Measurements from ENCODE around the gene CYP4F12. TPM values are rescaled to one million over a fixed set of nuclear protein-coding genes. Genes with fewer than 3 reads are reported as not detected.

CYP4F12 gene, protein sequence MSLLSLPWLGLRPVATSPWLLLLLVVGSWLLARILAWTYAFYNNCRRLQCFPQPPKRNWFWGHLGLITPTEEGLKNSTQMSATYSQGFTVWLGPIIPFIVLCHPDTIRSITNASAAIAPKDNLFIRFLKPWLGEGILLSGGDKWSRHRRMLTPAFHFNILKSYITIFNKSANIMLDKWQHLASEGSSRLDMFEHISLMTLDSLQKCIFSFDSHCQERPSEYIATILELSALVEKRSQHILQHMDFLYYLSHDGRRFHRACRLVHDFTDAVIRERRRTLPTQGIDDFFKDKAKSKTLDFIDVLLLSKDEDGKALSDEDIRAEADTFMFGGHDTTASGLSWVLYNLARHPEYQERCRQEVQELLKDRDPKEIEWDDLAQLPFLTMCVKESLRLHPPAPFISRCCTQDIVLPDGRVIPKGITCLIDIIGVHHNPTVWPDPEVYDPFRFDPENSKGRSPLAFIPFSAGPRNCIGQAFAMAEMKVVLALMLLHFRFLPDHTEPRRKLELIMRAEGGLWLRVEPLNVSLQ
- not detected in 2 replicates for total RNA-seq (2014; rRNA removed; shearing (Covaris generic); ENCODE audit: low replicate concordance)

DNA sequence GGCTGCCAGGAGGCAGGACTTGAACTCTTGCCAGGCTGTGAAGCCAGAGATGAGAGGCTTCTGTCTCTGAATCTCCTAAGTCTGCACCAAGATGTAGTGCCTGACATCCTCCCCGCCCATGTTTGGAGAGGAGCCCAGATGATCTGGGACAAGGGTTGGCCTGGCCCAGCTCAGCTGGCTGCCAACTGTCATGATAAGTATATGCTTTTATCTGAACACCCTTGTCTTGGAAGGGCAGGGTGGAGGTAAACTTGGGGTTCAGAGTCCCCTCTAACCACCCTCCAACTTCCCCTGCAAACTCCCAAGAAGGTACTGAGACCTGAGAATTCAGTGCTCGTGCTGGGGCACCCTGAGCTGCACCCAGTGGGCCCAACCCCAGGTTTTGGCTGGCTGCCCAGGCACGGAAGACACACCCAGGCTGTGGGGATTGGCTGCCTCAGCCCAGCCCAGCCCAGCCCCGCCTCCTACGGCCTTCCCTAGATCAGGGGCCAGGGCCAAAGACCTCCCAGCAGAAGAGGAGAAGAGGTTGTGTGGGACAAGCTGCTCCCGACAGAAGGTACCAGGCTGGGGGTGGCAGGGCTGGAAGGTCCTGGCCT lies at the start of gene CYP4F12:
TSS of gene CYP4F12 (plus strand) at position 508 of the 596 bp plus-strand sequence. CDS start 443 bp downstream, outside the sequence.
- H3K9ac ChIP-seq (ENCODE audit: low read length): no peak within 1 kb of the TSS
- no peaks in the 10 kb centered on the region for H3K27me3 ChIP-seq (ENCODE audit: low read length)
- H3K36me3 ChIP-seq (ENCODE audit: insufficient read depth, low read length): no peaks in the 10 kb centered on the region
- no peaks in the 10 kb centered on the region for H3K9me2 ChIP-seq (replicated peaks; ENCODE audit: insufficient read depth, low read length)
- no peaks in the 10 kb centered on the region for H3K9me3 ChIP-seq (ENCODE audit: low read length)
- H3K79me2 ChIP-seq (ENCODE audit: low read length): no peaks in the 10 kb centered on the region
- DNase-seq: peak; percentile 73
- H3K4me1 ChIP-seq (ENCODE audit: low read length): no peaks in the 10 kb centered on the region
- no peak within 1 kb of the TSS for H3K4me2 ChIP-seq (ENCODE audit: low read depth, low read length, poor library complexity, severe bottlenecking)
- no peak within 1 kb of the TSS for H2AFZ ChIP-seq (ENCODE audit: low read length)
- H3K27ac ChIP-seq (ENCODE audit: low read length): no peak within 1 kb of the TSS
- no peaks in the 10 kb centered on the region for H4K20me1 ChIP-seq (ENCODE audit: insufficient read depth, low read depth, low read length)
- H3K4me3 ChIP-seq (ENCODE audit: low read length): no peak within 1 kb of the TSS

DNA sequence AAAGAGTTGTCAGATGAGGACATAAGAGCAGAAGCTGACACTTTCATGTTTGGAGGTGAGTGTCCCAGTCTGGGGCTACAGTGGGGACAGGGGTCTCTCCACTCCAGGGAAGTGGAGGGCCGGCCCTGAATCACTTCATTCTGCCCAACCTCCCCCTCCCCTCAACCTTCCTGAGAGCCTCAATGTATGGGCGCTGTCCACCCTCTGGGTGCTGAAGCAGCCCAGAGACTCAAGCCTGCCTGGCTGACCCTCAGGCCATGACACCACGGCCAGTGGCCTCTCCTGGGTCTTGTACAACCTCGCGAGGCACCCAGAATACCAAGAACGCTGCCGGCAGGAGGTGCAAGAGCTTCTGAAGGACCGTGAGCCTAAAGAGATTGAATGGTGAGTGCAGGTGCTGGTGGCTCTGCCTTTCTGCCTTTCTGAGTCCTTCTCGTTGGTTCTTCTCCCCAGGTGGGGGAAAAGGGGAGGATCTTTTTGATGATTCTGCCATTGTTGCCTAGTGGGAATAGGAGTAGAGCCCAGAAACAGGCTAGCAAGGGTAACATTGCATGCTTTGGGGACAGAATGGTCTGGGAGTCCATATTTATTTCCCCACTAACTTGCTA lies 49.1 kb upstream of the CYP4F12 start:
- H4K20me1 ChIP-seq (ENCODE audit: insufficient read depth, low read depth, low read length): no peaks in the 10 kb centered on the region
- DNase-seq: peak; percentile 53
- H2AFZ ChIP-seq (ENCODE audit: low read length): no peak overlapping the region
- H3K4me1 ChIP-seq (ENCODE audit: low read length): no peaks in the 10 kb centered on the region
- no peaks in the 10 kb centered on the region for H3K9me3 ChIP-seq (ENCODE audit: low read length)
- H3K9ac ChIP-seq (ENCODE audit: low read length): no peak overlapping the region
- no peaks in the 10 kb centered on the region for H3K79me2 ChIP-seq (ENCODE audit: low read length)
- H3K27ac ChIP-seq (ENCODE audit: low read length): no peak overlapping the region
- no peaks in the 10 kb centered on the region for H3K9me2 ChIP-seq (replicated peaks; ENCODE audit: insufficient read depth, low read length)
- H3K36me3 ChIP-seq (ENCODE audit: insufficient read depth, low read length): no peaks in the 10 kb centered on the region
- H3K4me2 ChIP-seq (ENCODE audit: low read depth, low read length, poor library complexity, severe bottlenecking): no peak overlapping the region
- no peaks in the 10 kb centered on the region for H3K27me3 ChIP-seq (ENCODE audit: low read length)
- no peak overlapping the region for H3K4me3 ChIP-seq (ENCODE audit: low read length)

DNA sequence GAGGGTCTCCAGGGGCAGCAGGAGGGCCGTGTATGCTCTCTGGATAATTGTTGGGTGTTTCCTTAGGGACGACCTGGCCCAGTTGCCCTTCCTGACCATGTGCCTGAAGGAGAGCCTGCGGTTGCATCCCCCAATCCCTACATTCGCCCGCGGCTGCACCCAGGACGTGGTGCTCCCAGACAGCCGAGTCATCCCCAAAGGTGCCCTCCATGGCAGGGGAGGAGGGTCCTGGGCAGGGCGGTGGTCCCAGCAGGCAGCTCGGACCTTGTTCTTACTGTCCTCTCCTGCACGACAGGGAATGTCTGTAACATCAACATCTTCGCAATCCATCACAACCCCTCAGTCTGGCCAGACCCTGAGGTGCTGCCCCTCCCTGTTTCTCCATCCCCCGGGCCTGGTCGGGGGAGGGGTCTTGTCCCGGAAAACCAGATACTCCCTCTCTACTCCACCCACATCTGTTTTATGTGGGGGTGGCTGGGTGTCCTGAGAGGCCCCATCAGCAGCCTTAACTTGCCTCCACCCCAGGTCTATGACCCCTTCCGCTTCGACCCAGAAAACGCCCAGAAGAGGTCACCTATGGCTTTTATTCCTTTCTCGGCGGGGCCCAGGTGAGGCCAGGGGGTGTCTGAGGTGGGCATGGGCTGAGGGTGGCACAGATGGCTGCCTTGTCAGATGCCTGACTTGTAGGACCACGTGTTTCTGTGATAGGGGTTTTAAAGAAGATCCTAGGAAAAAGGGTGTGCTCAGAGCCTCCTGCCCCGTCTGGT lies 44.5 kb upstream of the CYP4F12 start:
- Histone ChIP-seq H3K4me1 (ENCODE audit: low read length) (no peaks in the 10 kb centered on the region), H3K27me3 (ENCODE audit: low read length) (no peaks in the 10 kb centered on the region), H3K4me3 (ENCODE audit: low read length) (no peak overlapping the region), H3K4me2 (ENCODE audit: low read depth, low read length, poor library complexity, severe bottlenecking) (no peak overlapping the region), H3K27ac (ENCODE audit: low read length) (no peak overlapping the region), H3K9ac (ENCODE audit: low read length) (no peak overlapping the region), H4K20me1 (ENCODE audit: insufficient read depth, low read depth, low read length) (no peaks in the 10 kb centered on the region), H2AFZ (ENCODE audit: low read length) (no peak overlapping the region), H3K36me3 (ENCODE audit: insufficient read depth, low read length) (no peaks in the 10 kb centered on the region), H3K9me3 (ENCODE audit: low read length) (no peaks in the 10 kb centered on the region), H3K79me2 (ENCODE audit: low read length) (no peaks in the 10 kb centered on the region), H3K9me2 (replicated peaks; ENCODE audit: insufficient read depth, low read length) (no peaks in the 10 kb centered on the region)
- no peak for DNase-seq

DNA sequence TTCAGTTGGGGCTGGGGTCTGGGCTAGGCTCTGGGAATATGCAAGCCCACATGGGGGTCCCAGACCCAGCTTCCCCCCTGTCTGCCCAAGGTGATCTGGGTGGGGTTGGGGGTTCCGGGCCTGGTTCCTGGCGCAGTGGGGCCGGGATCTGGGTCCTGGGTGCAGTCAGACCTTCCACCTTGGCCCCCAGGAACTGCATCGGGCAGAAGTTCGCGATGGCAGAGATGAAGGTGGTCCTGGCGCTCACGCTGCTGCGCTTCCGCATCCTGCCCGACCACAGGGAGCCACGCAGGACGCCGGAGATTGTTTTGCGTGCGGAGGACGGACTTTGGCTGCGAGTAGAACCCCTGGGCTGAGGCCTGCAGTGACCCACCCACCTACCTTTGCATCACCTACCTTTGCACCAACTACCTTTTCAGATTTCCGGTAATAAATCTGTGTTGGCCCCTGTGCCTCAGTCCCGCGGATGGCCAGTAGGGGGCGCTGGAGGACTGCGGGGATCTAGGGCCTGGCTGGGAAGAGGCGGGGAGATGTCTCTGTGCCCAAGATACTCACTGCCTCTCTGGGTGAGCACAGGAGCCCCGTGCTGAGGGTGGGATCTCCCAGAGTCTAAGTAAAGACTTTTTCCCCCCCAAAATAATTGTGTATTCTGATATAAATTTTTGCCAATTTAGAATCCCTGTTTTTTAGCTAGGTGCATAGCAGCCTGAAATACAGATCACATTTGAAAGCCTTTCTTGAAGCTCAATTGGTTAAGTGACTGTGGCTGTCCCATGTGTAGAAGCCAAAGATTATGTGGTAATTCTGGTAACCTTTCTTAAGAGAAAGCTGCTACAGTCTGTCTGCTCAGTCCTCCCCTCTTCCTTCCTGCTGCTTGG lies 43.6 kb upstream of the CYP4F12 start:
- Histone ChIP-seq H3K4me1 (ENCODE audit: low read length) (no peaks in the 10 kb centered on the region), H3K4me2 (ENCODE audit: low read depth, low read length, poor library complexity, severe bottlenecking) (no peak overlapping the region), H3K4me3 (ENCODE audit: low read length) (no peak overlapping the region), H3K9ac (ENCODE audit: low read length) (no peak overlapping the region), H4K20me1 (ENCODE audit: insufficient read depth, low read depth, low read length) (no peaks in the 10 kb centered on the region), H2AFZ (ENCODE audit: low read length) (no peak overlapping the region), H3K36me3 (ENCODE audit: insufficient read depth, low read length) (no peaks in the 10 kb centered on the region), H3K79me2 (ENCODE audit: low read length) (no peaks in the 10 kb centered on the region), H3K27ac (ENCODE audit: low read length) (no peak overlapping the region), H3K27me3 (ENCODE audit: low read length) (no peaks in the 10 kb centered on the region), H3K9me3 (ENCODE audit: low read length) (no peaks in the 10 kb centered on the region), H3K9me2 (replicated peaks; ENCODE audit: insufficient read depth, low read length) (no peaks in the 10 kb centered on the region)
- peak; percentile 94 for DNase-seq

DNA sequence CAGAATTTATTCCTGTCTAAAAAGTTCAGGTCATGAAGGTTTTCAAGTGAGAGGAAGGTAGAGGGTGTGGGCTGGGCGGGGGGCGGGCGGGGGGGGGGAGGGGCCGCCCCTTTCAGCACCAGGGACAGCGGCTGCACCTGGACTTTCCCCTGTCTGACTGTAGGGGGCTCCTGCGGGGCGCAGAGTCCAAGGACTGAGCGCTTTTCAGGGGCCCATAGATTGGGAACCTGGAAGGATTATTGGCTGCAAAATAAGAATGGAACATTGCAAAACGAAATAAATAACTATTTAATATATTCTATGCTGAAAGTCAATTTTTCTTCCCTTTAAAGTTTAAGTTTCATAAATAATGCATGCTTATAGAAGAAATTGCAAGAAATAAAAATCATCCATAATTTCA lies 41.1 kb upstream of the CYP4F12 start:
- no peak overlapping the region for H2AFZ ChIP-seq (ENCODE audit: low read length)
- no peaks in the 10 kb centered on the region for H3K9me3 ChIP-seq (ENCODE audit: low read length)
- no peaks in the 10 kb centered on the region for H4K20me1 ChIP-seq (ENCODE audit: insufficient read depth, low read depth, low read length)
- H3K4me3 ChIP-seq (ENCODE audit: low read length): no peak overlapping the region
- H3K27ac ChIP-seq (ENCODE audit: low read length): no peak overlapping the region
- no peaks in the 10 kb centered on the region for H3K9me2 ChIP-seq (replicated peaks; ENCODE audit: insufficient read depth, low read length)
- H3K36me3 ChIP-seq (ENCODE audit: insufficient read depth, low read length): no peaks in the 10 kb centered on the region
- DNase-seq: peak; percentile 69
- no peak overlapping the region for H3K4me2 ChIP-seq (ENCODE audit: low read depth, low read length, poor library complexity, severe bottlenecking)
- no peaks in the 10 kb centered on the region for H3K27me3 ChIP-seq (ENCODE audit: low read length)
- H3K9ac ChIP-seq (ENCODE audit: low read length): no peak overlapping the region
- no peaks in the 10 kb centered on the region for H3K4me1 ChIP-seq (ENCODE audit: low read length)
- H3K79me2 ChIP-seq (ENCODE audit: low read length): no peaks in the 10 kb centered on the region

DNA sequence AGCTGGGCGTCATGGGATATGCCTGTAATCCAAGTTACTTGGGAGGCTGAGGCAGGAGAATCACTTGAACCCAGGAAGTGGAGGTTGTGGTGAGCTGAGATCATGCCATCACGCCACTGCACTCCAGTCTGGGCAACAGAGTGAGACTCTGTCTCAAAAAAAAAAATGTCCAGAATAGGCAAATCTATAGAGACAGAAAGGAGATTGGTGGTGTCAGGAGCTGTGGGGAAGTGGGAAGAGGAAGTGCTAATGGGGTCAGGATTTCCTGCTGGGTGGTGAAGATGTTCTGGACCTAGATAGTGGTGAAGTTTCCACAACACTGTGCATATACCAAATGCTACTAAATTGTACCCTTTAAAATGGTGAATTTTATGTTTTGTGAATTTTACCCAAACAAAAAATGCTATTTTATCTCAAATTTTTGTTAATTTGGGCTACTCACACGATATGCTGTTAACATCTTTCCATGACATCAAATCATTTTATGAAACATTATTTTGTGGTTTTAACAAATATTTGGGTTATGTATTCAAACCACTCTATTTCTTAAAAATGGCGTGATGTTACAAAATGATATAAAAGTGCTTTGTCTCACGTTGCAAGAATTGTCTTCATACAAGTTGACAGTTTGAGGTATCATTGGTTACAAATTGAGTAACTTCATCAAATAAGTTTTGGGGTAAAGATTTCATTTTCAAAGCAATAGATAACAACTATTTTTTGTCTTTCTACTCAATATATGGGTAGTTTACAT lies 39.6 kb upstream of the CYP4F12 start:
- Histone ChIP-seq H3K4me2 (ENCODE audit: low read depth, low read length, poor library complexity, severe bottlenecking) (no peak overlapping the region), H3K27ac (ENCODE audit: low read length) (no peak overlapping the region), H3K4me1 (ENCODE audit: low read length) (no peaks in the 10 kb centered on the region), H3K9me2 (replicated peaks; ENCODE audit: insufficient read depth, low read length) (no peaks in the 10 kb centered on the region), H3K36me3 (ENCODE audit: insufficient read depth, low read length) (no peaks in the 10 kb centered on the region), H3K9ac (ENCODE audit: low read length) (no peak overlapping the region), H3K9me3 (ENCODE audit: low read length) (no peaks in the 10 kb centered on the region), H4K20me1 (ENCODE audit: insufficient read depth, low read depth, low read length) (no peaks in the 10 kb centered on the region), H3K27me3 (ENCODE audit: low read length) (no peaks in the 10 kb centered on the region), H3K79me2 (ENCODE audit: low read length) (no peaks in the 10 kb centered on the region), H2AFZ (ENCODE audit: low read length) (no peak overlapping the region), H3K4me3 (ENCODE audit: low read length) (no peak overlapping the region)
- DNase-seq: no peak

DNA sequence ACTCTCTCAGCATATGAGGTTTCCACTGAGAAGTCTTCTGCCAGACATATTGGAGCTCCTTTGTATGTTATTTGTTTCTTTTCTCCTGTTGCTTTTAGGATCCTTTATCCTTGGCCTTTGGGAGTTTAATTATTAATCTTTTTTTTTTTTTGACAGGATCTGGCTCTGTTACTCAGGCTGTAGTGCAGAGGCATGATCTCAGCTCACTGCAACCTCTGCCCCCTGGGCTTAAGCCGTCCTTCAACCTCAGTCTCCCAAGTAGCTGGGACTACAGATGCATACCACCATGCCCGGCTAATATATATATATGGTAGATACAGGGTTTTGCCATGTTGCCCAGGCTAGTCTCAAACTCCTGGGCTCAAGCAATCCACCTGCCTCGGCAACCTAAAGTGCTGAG lies 38.8 kb upstream of the CYP4F12 start:
- Histone ChIP-seq H3K4me2 (ENCODE audit: low read depth, low read length, poor library complexity, severe bottlenecking) (no peak overlapping the region), H3K27me3 (ENCODE audit: low read length) (no peaks in the 10 kb centered on the region), H3K4me1 (ENCODE audit: low read length) (no peaks in the 10 kb centered on the region), H3K9me3 (ENCODE audit: low read length) (no peaks in the 10 kb centered on the region), H3K4me3 (ENCODE audit: low read length) (no peak overlapping the region), H3K9me2 (replicated peaks; ENCODE audit: insufficient read depth, low read length) (no peaks in the 10 kb centered on the region), H3K9ac (ENCODE audit: low read length) (no peak overlapping the region), H3K36me3 (ENCODE audit: insufficient read depth, low read length) (no peaks in the 10 kb centered on the region), H2AFZ (ENCODE audit: low read length) (no peak overlapping the region), H3K79me2 (ENCODE audit: low read length) (no peaks in the 10 kb centered on the region), H4K20me1 (ENCODE audit: insufficient read depth, low read depth, low read length) (no peaks in the 10 kb centered on the region), H3K27ac (ENCODE audit: low read length) (no peak overlapping the region)
- no peak for DNase-seq

Data from Karpas-422 (cell line).